ENCODE measurements around the gene NABP2.

DNA sequence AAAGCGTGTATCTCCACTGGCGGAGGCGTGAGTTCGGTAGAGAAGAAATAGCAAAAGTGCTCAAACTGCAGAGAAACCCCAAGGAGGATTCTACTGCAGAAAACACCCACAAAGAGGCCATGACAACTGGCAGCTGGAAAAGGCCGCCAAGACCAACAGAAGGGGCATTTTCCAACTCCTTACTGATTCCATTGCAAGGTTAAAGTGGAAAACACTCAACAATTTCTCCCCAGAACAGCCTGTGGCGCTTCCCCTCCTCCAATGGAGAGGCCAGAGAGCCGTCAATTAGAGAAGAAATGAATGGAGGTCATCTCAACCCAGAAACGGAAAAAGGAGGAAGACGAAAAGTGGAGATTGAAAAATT, 34.7 kb downstream of the NABP2 start:
- TF ChIP-seq, protein P1, sequence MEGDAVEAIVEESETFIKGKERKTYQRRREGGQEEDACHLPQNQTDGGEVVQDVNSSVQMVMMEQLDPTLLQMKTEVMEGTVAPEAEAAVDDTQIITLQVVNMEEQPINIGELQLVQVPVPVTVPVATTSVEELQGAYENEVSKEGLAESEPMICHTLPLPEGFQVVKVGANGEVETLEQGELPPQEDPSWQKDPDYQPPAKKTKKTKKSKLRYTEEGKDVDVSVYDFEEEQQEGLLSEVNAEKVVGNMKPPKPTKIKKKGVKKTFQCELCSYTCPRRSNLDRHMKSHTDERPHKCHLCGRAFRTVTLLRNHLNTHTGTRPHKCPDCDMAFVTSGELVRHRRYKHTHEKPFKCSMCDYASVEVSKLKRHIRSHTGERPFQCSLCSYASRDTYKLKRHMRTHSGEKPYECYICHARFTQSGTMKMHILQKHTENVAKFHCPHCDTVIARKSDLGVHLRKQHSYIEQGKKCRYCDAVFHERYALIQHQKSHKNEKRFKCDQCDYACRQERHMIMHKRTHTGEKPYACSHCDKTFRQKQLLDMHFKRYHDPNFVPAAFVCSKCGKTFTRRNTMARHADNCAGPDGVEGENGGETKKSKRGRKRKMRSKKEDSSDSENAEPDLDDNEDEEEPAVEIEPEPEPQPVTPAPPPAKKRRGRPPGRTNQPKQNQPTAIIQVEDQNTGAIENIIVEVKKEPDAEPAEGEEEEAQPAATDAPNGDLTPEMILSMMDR (conservative IDR thresholded peaks at IDR 0.05; ENCODE audit: low read depth, low read length), result no peak
- TF ChIP-seq RFX5 (IDR thresholded peaks at IDR 0.05; ENCODE audit: low read depth, low read length), result no peak
